Mesenchymal stem cell (in vitro differentiated cells and primary cell): ENCODE measurements around the gene DGKZ.
A peak's percentile ranks its signal among the peaks of the same experiment; 100 is the strongest.

Experiments
- DNase-seq: peaks from one replicate; pipeline ENCODE4 v3.0.0-alpha.2; 2013
- H2AFZ ChIP-seq: one replicate; pipeline ENCODE4 v1.6.1; 2013; ENCODE audit warnings: low read depth, mild to moderate bottlenecking, control low read depth, inconsistent platforms, low read length, moderate library complexity
- H2AK5ac ChIP-seq: 2 replicates; pipeline ENCODE4 v1.6.1; 2013; ENCODE audit warnings: low read length, moderate library complexity, mild to moderate bottlenecking, inconsistent platforms; ENCODE audit not compliant: severe bottlenecking
- H2BK120ac ChIP-seq: one replicate; pipeline ENCODE4 v1.6.1; 2013; ENCODE audit warnings: low read depth, mild to moderate bottlenecking, inconsistent platforms, low read length, moderate library complexity
- H2BK12ac ChIP-seq, 2 experiments: one replicate each; pipeline ENCODE4 v1.6.1; 2013; ENCODE audit warnings: inconsistent platforms in 2 of 2, low read length in 2 of 2, mild to moderate bottlenecking in 2 of 2, moderate library complexity in 2 of 2, control low read depth in 1 of 2
- H2BK15ac ChIP-seq: one replicate; pipeline ENCODE4 v1.6.1; 2013; ENCODE audit warnings: mild to moderate bottlenecking, low read depth, inconsistent platforms; ENCODE audit not compliant: poor library complexity, severe bottlenecking
- H2BK5ac ChIP-seq: 2 replicates; pipeline ENCODE4 v1.6.1; 2013; ENCODE audit warnings: low read depth, mild to moderate bottlenecking, low read length, control low read depth, inconsistent platforms; ENCODE audit not compliant: poor library complexity, severe bottlenecking
- H3K14ac ChIP-seq, 2 experiments: one replicate each; pipeline ENCODE4 v1.6.1; 2013; ENCODE audit warnings: inconsistent platforms in 2 of 2, low read length in 2 of 2, control low read depth in 1 of 2, mild to moderate bottlenecking in 1 of 2, moderate library complexity in 1 of 2
- H3K18ac ChIP-seq, 2 experiments: one replicate each; pipeline ENCODE4 v1.6.1; 2013; ENCODE audit warnings: inconsistent platforms in 2 of 2, low read length in 2 of 2, control low read depth in 1 of 2, low read depth in 1 of 2, mild to moderate bottlenecking in 1 of 2
- H3K23ac ChIP-seq, 2 experiments: one replicate each; pipeline ENCODE4 v1.6.1; 2013; ENCODE audit warnings: inconsistent platforms in 2 of 2, low read length in 2 of 2, mild to moderate bottlenecking in 2 of 2, moderate library complexity in 2 of 2, control low read depth in 1 of 2
- H3K27ac ChIP-seq: 2 replicates; pipeline ENCODE4 v1.5.1; 2013; ENCODE audit warnings: mild to moderate bottlenecking, moderate library complexity, low read length, control low read depth, inconsistent platforms; ENCODE audit not compliant: poor library complexity, severe bottlenecking
- H3K27me3 ChIP-seq, 2 experiments: 2 replicates each; pipeline versions ENCODE4 v1.6.1 to v1.7.0; 2013; ENCODE audit warnings: low read length in 2 of 2, mild to moderate bottlenecking in 2 of 2, moderate library complexity in 2 of 2, control low read depth in 1 of 2, inconsistent platforms in 1 of 2; ENCODE audit not compliant: control insufficient read depth in 1 of 2, insufficient read depth in 1 of 2
- H3K36me3 ChIP-seq, 2 experiments: 2 replicates each; pipeline versions ENCODE4 v1.6.1 to v1.7.0; 2013; ENCODE audit warnings: low read length in 2 of 2, control low read depth in 1 of 2, inconsistent platforms in 1 of 2, low read depth in 1 of 2, mild to moderate bottlenecking in 1 of 2; ENCODE audit not compliant: insufficient read depth in 2 of 2, control insufficient read depth in 1 of 2
- H3K4ac ChIP-seq, 2 experiments: one replicate each; pipeline ENCODE4 v1.6.1; 2013; ENCODE audit warnings: inconsistent platforms in 2 of 2, low read length in 2 of 2, mild to moderate bottlenecking in 2 of 2, moderate library complexity in 2 of 2, control low read depth in 1 of 2, low read depth in 1 of 2
- H3K4me1 ChIP-seq: 2 replicates; pipeline ENCODE4 v1.6.1; 2013; ENCODE audit warnings: low read depth, low read length, control low read depth; ENCODE audit not compliant: control insufficient read depth, insufficient read depth
- H3K4me2 ChIP-seq: 2 replicates; pipeline ENCODE4 v1.6.1; 2013; ENCODE audit warnings: low read length, mild to moderate bottlenecking, inconsistent platforms; ENCODE audit not compliant: poor library complexity, severe bottlenecking
- H3K4me3 ChIP-seq, 2 experiments: 2 replicates each; pipeline versions ENCODE4 v1.5.1 to v1.7.0; 2013; ENCODE audit warnings: low read length in 2 of 2, mild to moderate bottlenecking in 2 of 2, control low read depth in 1 of 2, low read depth in 1 of 2; ENCODE audit not compliant: insufficient read depth in 1 of 2
- H3K79me1 ChIP-seq: replicated peaks from 2 replicates; pipeline ENCODE4 v1.6.1; 2013; ENCODE audit warnings: mild to moderate bottlenecking, control low read depth, low read length, inconsistent platforms; ENCODE audit not compliant: poor library complexity, severe bottlenecking
- H3K9ac ChIP-seq: 2 replicates; pipeline ENCODE4 v1.7.0; 2013; ENCODE audit warnings: mild to moderate bottlenecking, low read length, moderate library complexity
- H3K9me3 ChIP-seq: 2 replicates; pipeline ENCODE4 v1.7.0; 2013; ENCODE audit warnings: mild to moderate bottlenecking, low read length; ENCODE audit not compliant: control insufficient read depth
- H4K8ac ChIP-seq: one replicate; pipeline ENCODE4 v1.6.1; 2013; ENCODE audit warnings: inconsistent platforms, mild to moderate bottlenecking, low read length, moderate library complexity
- H4K91ac ChIP-seq: one replicate; pipeline ENCODE4 v1.6.1; 2013; ENCODE audit warnings: mild to moderate bottlenecking, low read length, inconsistent platforms
- WGBS: methylation state at CpG from one replicate; pipeline ENCODE4 v1.1.7; 2013; ENCODE audit warnings: mixed read lengths; 5-methylcytosine and 5-hydroxymethylcytosine counted together

Gene DGKZ

GRCh38 chr11:46305295-46305694, 42.0 kb upstream of the DGKZ start:
- Histone ChIP-seq H3K4me2 (no peak overlapping the region), H3K9me3 (no peaks in the 10 kb centered on the region), H3K79me1 (peaks cover 34% of the 10 kb centered on the region), H2BK12ac (peak overlapping the region in 1 of 2 experiments; percentile 11), H3K14ac (no peak overlapping the region), H2AK5ac (no peak overlapping the region), H4K91ac (no peak overlapping the region), H2AFZ (no peak overlapping the region), H3K18ac (peak overlapping the region; percentile 57 to 84), H2BK5ac (no peak overlapping the region), H2BK15ac (no peak overlapping the region), H3K27ac (no peak overlapping the region), H3K9ac (no peak overlapping the region), H3K4ac (no peak overlapping the region), H3K4me1 (peaks cover 8% of the 10 kb centered on the region), H3K4me3 (no peak overlapping the region), H3K36me3 (peaks cover 41 to 62% of the 10 kb centered on the region in 2 experiments), H4K8ac (peak overlapping the region; percentile 92), H3K23ac (no peak overlapping the region), H3K27me3 (no peaks in the 10 kb centered on the region), H2BK120ac (no peak overlapping the region)
- peak; percentile 76 for DNase-seq
- 96% methylated on average over 4 of the region's 6 CpGs for WGBS

GRCh38 chr11:46306296-46306853, 40.9 kb upstream of the DGKZ start:
- DNase-seq = peak; percentile 68
- Histone ChIP-seq H3K4me2 (no peak overlapping the region), H4K91ac (no peak overlapping the region), H3K9ac (peak overlapping the region; percentile 12), H3K27me3 (no peaks in the 10 kb centered on the region), H2BK12ac (no peak overlapping the region), H3K4me3 (no peak overlapping the region), H2BK120ac (no peak overlapping the region), H2BK5ac (no peak overlapping the region), H3K23ac (no peak overlapping the region), H2AFZ (no peak overlapping the region), H3K27ac (no peak overlapping the region), H3K4ac (no peak overlapping the region), H3K18ac (no peak overlapping the region), H4K8ac (no peak overlapping the region), H2AK5ac (no peak overlapping the region), H3K4me1 (peaks cover 8% of the 10 kb centered on the region), H3K36me3 (peaks cover 47 to 66% of the 10 kb centered on the region in 2 experiments), H3K79me1 (peaks cover 36% of the 10 kb centered on the region), H3K14ac (no peak overlapping the region), H2BK15ac (no peak overlapping the region), H3K9me3 (no peaks in the 10 kb centered on the region)
- WGBS = 66% methylated on average over 5 of the region's 5 CpGs

GRCh38 chr11:46307369-46307768, 39.9 kb upstream of the DGKZ start:
- Histone ChIP-seq H2AK5ac (no peak overlapping the region), H3K4me2 (no peak overlapping the region), H3K4me3 (no peak overlapping the region), H3K14ac (no peak overlapping the region), H4K91ac (no peak overlapping the region), H3K4me1 (peaks cover 8% of the 10 kb centered on the region), H2BK12ac (no peak overlapping the region), H3K4ac (no peak overlapping the region), H2AFZ (no peak overlapping the region), H3K23ac (no peak overlapping the region), H3K18ac (no peak overlapping the region), H3K9ac (no peak overlapping the region), H3K79me1 (peaks cover 37% of the 10 kb centered on the region), H4K8ac (no peak overlapping the region), H3K27ac (no peak overlapping the region), H2BK15ac (no peak overlapping the region), H3K9me3 (no peaks in the 10 kb centered on the region), H2BK5ac (no peak overlapping the region), H2BK120ac (no peak overlapping the region), H3K36me3 (peaks cover 53 to 75% of the 10 kb centered on the region in 2 experiments), H3K27me3 (no peaks in the 10 kb centered on the region)
- WGBS = 93% methylated on average over 3 of the region's 3 CpGs
- DNase-seq = no peak

- H2BK15ac ChIP-seq = peak overlapping the region; percentile 21
- 86% methylated on average over 14 of the region's 14 CpGs for WGBS
- no peak overlapping the region for H3K4ac ChIP-seq
- peaks cover 54 to 75% of the 10 kb centered on the region in 2 experiments for H3K36me3 ChIP-seq
- H3K27ac ChIP-seq = no peak overlapping the region
- no peak overlapping the region for H2AFZ ChIP-seq
- H3K18ac ChIP-seq = no peak overlapping the region
- no peak overlapping the region for H3K23ac ChIP-seq
- DNase-seq = no peak
- H2BK12ac ChIP-seq = no peak overlapping the region
- no peak overlapping the region for H3K4me2 ChIP-seq
- H4K8ac ChIP-seq = no peak overlapping the region
- H3K27me3 ChIP-seq = no peaks in the 10 kb centered on the region
- peak overlapping the region; percentile 2 for H4K91ac ChIP-seq
- no peak overlapping the region for H3K4me3 ChIP-seq
- H2BK5ac ChIP-seq = no peak overlapping the region
- peak overlapping the region; percentile 39 for H3K9ac ChIP-seq
- peaks cover 8% of the 10 kb centered on the region for H3K4me1 ChIP-seq
- H2BK120ac ChIP-seq = no peak overlapping the region
- no peaks in the 10 kb centered on the region for H3K9me3 ChIP-seq
- no peak overlapping the region for H2AK5ac ChIP-seq
- no peak overlapping the region for H3K14ac ChIP-seq
- peaks cover 37% of the 10 kb centered on the region for H3K79me1 ChIP-seq
Measured at GRCh38 chr11:46307785-46308341, 39.4 kb upstream of the DGKZ start.
